HEK293T (cell line): ENCODE measurements around the gene KIT.

Experiments
- CTCF ChIA-PET: fragments of 350-600 bp; formaldehyde crosslinking; extraction: SDS; loops from one replicate; lab custom pipeline; 2021; ENCODE audit warnings: antibody characterized with exemption, inconsistent platforms; lab: Yijun Ruan, JAX
- POLR2A ChIA-PET: fragments of 350-600 bp; formaldehyde crosslinking; extraction: SDS; loops from one replicate; lab custom pipeline; 2020; ENCODE audit warnings: antibody characterized with exemption, inconsistent platforms; lab: Yijun Ruan, JAX
- DNase-seq: peaks from one replicate; pipeline ENCODE4 v3.0.0; 2012; ENCODE audit warnings: mixed read lengths; ENCODE audit errors: extremely low spot score
- ARNT ChIP-seq: fragments of 450-650 bp; IDR thresholded peaks from 2 replicates; pipeline ENCODE4 v1.6.1; 2017; ENCODE audit warnings: mild to moderate bottlenecking
- BHLHE40 ChIP-seq: fragments of 450-650 bp; IDR thresholded peaks from 2 replicates; pipeline ENCODE4 v1.6.1; 2016; ENCODE audit warnings: mild to moderate bottlenecking, moderate library complexity, borderline replicate concordance
- CTBP1 ChIP-seq: fragments of 450-650 bp; IDR thresholded peaks from 2 replicates; pipeline ENCODE4 v1.6.1; 2016; ENCODE audit warnings: borderline replicate concordance
- ELF4 ChIP-seq: fragments of 450-650 bp; IDR thresholded peaks from 2 replicates; pipeline ENCODE4 v1.6.1; 2017; ENCODE audit warnings: antibody characterized with exemption
- FOXA1 ChIP-seq: fragments of 450-650 bp; IDR thresholded peaks from 2 replicates; pipeline ENCODE4 v1.6.1; 2016; ENCODE audit warnings: mild to moderate bottlenecking
- FOXK2 ChIP-seq: fragments of 450-650 bp; IDR thresholded peaks from 2 replicates; pipeline ENCODE4 v1.6.1; 2016; ENCODE audit warnings: mild to moderate bottlenecking
- FOXM1 ChIP-seq: fragments of 450-650 bp; IDR thresholded peaks from 2 replicates; pipeline ENCODE4 v1.6.1; 2017; ENCODE audit warnings: mild to moderate bottlenecking, borderline replicate concordance
- HDGF ChIP-seq: fragments of 450-650 bp; IDR thresholded peaks from 2 replicates; pipeline ENCODE4 v1.6.1; 2017; ENCODE audit warnings: antibody characterized with exemption, borderline replicate concordance
- L3MBTL2 ChIP-seq: fragments of 450-650 bp; conservative IDR thresholded peaks from 2 replicates; pipeline ENCODE4 v1.6.1; 2016; ENCODE audit warnings: mild to moderate bottlenecking
- LEF1 ChIP-seq: fragments of 450-650 bp; IDR thresholded peaks from 2 replicates; pipeline ENCODE4 v1.6.1; 2017; ENCODE audit warnings: mild to moderate bottlenecking, borderline replicate concordance
- NFRKB ChIP-seq: fragments of 450-650 bp; IDR thresholded peaks from 2 replicates; pipeline ENCODE4 v1.6.1; 2016; ENCODE audit warnings: mild to moderate bottlenecking, moderate library complexity
- PKNOX1 ChIP-seq: fragments of 450-650 bp; IDR thresholded peaks from 2 replicates; pipeline ENCODE4 v1.6.1; 2016
- SP1 ChIP-seq: fragments of 450-650 bp; IDR thresholded peaks from 2 replicates; pipeline ENCODE4 v1.6.1; 2017
- SUZ12 ChIP-seq: fragments of 450-650 bp; IDR thresholded peaks from 2 replicates; pipeline ENCODE4 v1.6.1; 2016; ENCODE audit warnings: mild to moderate bottlenecking
- TARDBP ChIP-seq: fragments of 450-650 bp; IDR thresholded peaks from 2 replicates; pipeline ENCODE4 v1.6.1; 2016
- ZNF384 ChIP-seq: fragments of 450-650 bp; IDR thresholded peaks from 2 replicates; pipeline ENCODE4 v1.6.1; 2016

Gene KIT

DNA sequence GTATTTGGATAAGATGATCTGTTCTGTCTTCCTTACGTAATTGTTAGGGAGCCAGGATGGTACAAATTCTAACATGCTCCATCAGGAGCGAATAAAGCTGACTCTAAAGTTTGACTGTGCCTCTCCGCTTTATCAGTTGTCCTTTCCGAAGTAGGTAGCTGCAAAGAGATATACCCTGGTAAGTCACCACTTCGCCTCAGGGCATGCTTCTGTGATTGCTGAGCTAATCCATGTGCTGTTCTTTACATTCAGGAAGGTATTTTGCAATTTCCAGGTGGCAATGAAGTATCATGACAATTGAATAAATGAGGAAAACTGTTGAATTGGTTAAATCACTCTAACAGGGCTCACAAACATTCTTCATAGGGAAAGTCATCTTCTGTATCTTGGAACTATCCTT is 38.9 kb downstream of the KIT start:
- CTCF ChIA-PET: no interaction called here
- TF ChIP-seq ELF4 (no peak), TARDBP (no peak), BHLHE40 (no peak), FOXA1 (no peak), CTBP1 (no peak), FOXM1 (no peak), HDGF (no peak), SP1 (no peak), PKNOX1 (no peak), ZNF384 (no peak), FOXK2 (no peak), NFRKB (no peak), ARNT (no peak), SUZ12 (no peak), L3MBTL2 (no peak), LEF1 (no peak)
- POLR2A ChIA-PET: no interaction called here
- no peak for DNase-seq

- ChIA-PET POLR2A (no interaction called here), CTCF (no interaction called here)
- TF ChIP-seq ELF4 (no peak), ZNF384 (no peak), FOXM1 (no peak), L3MBTL2 (no peak), BHLHE40 (no peak), SP1 (no peak), FOXA1 (no peak), TARDBP (no peak), PKNOX1 (no peak), HDGF (no peak), SUZ12 (no peak), LEF1 (no peak), NFRKB (no peak), CTBP1 (no peak)
- DNase-seq: no peak
These were observed 43.2 kb downstream of the KIT start for GRCh38 chr4:54700986-54701385.

GRCh38 chr4:54703182-54703581 is 45.4 kb downstream of the KIT start:
- TF ChIP-seq L3MBTL2 (no peak), FOXA1 (no peak), SP1 (no peak), ZNF384 (no peak), CTBP1 (no peak), LEF1 (no peak), HDGF (no peak), ARNT (no peak), NFRKB (no peak), TARDBP (no peak), FOXM1 (no peak), ELF4 (no peak), BHLHE40 (no peak), FOXK2 (no peak), PKNOX1 (no peak), SUZ12 (no peak)
- CTCF ChIA-PET: no interaction called here

GRCh38 chr4:54707406-54707805 is 49.6 kb downstream of the KIT start:
- no peak for TF ChIP-seq FOXM1
- TF ChIP-seq FOXK2: no peak
- no peak for TF ChIP-seq BHLHE40
- no peak for TF ChIP-seq CTBP1
- TF ChIP-seq ELF4: no peak
- TF ChIP-seq L3MBTL2: no peak
- TF ChIP-seq SUZ12: no peak
- TF ChIP-seq TARDBP: no peak
- TF ChIP-seq HDGF: no peak
- no peak for TF ChIP-seq SP1
- TF ChIP-seq ARNT: no peak
- no peak for TF ChIP-seq NFRKB
- TF ChIP-seq PKNOX1: no peak
- TF ChIP-seq FOXA1: no peak
- CTCF ChIA-PET: no interaction called here
- no peak for DNase-seq
- POLR2A ChIA-PET: no interaction called here

More at GRCh38 chr4:54703182-54703581, 45.4 kb downstream of the KIT start:
- POLR2A ChIA-PET: no interaction called here
- DNase-seq: no peak

DNA sequence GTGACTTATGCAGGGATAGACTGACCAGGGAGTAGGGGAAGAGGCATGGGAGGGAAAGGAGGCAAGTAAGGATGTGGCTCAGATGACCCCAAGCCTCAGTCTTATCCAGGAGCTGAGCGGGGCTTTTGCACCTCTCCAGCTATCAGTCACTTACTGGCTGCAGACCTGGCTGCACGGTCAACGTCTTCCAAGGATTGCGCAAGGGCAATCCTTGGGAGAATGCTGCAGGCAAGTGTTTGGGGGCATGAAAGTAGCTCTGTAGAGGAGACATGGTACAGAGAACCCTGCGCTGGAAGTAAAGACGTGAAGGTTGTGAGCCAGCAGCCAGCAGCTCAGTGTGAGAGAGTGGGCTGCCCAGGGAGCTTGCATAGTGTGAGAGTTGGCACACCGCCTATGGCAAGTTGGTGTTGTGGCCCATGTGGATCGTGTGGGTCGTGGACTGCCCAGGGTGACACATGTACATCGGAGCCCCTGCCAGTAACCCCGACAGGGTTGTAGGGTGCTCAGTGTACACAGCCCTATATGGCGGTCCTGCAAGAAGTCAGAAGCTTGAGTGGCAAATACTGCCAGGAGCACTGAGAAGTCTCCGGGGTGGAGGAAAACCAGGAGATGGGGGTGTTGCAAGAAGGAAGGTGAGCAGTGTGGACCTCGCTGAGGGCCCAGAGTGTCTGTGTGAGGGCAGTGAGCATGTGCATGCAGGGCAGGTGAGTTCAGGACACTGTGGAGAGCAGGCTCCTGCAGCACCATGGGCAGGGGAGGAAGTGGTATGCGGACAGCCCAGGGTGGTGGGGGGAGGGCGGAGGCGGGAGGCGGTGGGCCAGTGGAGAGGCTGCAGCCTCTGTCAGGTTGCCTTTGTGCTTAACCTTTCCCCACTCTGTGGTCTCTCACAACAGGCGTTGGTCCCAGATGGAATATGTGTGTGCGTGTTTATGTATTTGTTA is 50.9 kb downstream of the KIT start:
- ChIA-PET POLR2A (no interaction called here), CTCF (no interaction called here)
- no peak for DNase-seq
- no peak for TF ChIP-seq SP1
- no peak for TF ChIP-seq L3MBTL2
